HepG2 (cell line): Measurements from ENCODE around the gene SLC48A1. TPM values are rescaled to one million over a fixed set of nuclear protein-coding genes. Genes with fewer than 3 reads are reported as not detected.

Experiments
- ATAC-seq: fragments of 200-7000 bp; cut with Tn5 transposase; 3 replicates; pipeline ENCODE4 v1.9.1; 2020; ENCODE audit warnings: mild to moderate bottlenecking, moderate library complexity
- BruUV-seq: library from RNA; stranded (reverse); fragments of 400-500 nt; replicated peaks from 2 replicates; lab custom pipeline; 2021; lab: Mats Ljungman, UMichigan
- CTCF ChIA-PET: fragments of 300-600 bp; formaldehyde crosslinking; extraction: SDS; loops from one replicate; lab custom pipeline; 2021; ENCODE audit warnings: low total read pairs, inconsistent platforms, low intra/inter-chr PET ratio; lab: Yijun Ruan, JAX
- POLR2A ChIA-PET: fragments of 350-600 bp; sonication (Branson Sonifier 250); formaldehyde crosslinking; loops from one replicate; lab custom pipeline; 2020; ENCODE audit warnings: antibody characterized with exemption, inconsistent platforms; lab: Yijun Ruan, JAX
- DNase-seq: peaks from one replicate; pipeline ENCODE4 v3.0.0-alpha.2; 2015; ENCODE audit warnings: low spot score
- FAIRE-seq: peaks from 3 replicates; lab custom pipeline; 2011; peaks lifted over from hg19 to GRCh38; lab: Jason Lieb, UNC
- H2AFZ ChIP-seq: one replicate; pipeline ENCODE4 v1.6.1; 2011; ENCODE audit warnings: low read length, inconsistent platforms
- H3K27ac ChIP-seq: fragments of 300-600 bp; 3 replicates; pipeline ENCODE4 v1.8.0; 2011; ENCODE audit warnings: mixed run types, mild to moderate bottlenecking, mixed read lengths, low read length, inconsistent platforms; ENCODE audit not compliant: insufficient read depth; ENCODE audit errors: extremely low read length
- H3K27me3 ChIP-seq, 2 experiments: fragments of 200-600 bp in 1 of 2; 2 replicates in 1 of 2; 3 replicates in 1 of 2; pipeline versions ENCODE4 v1.6.0 to v1.8.0; 2011; ENCODE audit warnings: low read length in 2 of 2, mild to moderate bottlenecking in 2 of 2, moderate library complexity in 2 of 2, inconsistent platforms in 1 of 2; ENCODE audit not compliant: insufficient read depth in 2 of 2, control insufficient read depth in 1 of 2
- H3K36me3 ChIP-seq, 2 experiments: fragments of 200-600 bp in 1 of 2; replicated peaks in 1 of 2; 2 replicates in 1 of 2; 3 replicates in 1 of 2; pipeline versions ENCODE4 v1.5.1 to v1.8.0; 2011; ENCODE audit warnings: low read length in 2 of 2, inconsistent platforms in 1 of 2; ENCODE audit not compliant: insufficient read depth in 2 of 2, control insufficient read depth in 1 of 2
- H3K4me1 ChIP-seq: 2 replicates; pipeline ENCODE4 v1.5.1; 2012; ENCODE audit warnings: low read length, inconsistent platforms; ENCODE audit not compliant: insufficient read depth
- H3K4me2 ChIP-seq: 2 replicates; pipeline ENCODE4 v1.6.0; 2011; ENCODE audit warnings: low read depth, low read length, inconsistent platforms
- H3K4me3 ChIP-seq, 3 experiments: fragments of 200-600 bp in 1 of 3; sonication (generic), shearing (Covaris generic) in 1 of 3; replicated peaks in 1 of 3; 2 replicates each; pipeline ENCODE4 v1.5.1; 2011 to 2016; ENCODE audit warnings: low read length in 3 of 3, inconsistent platforms in 2 of 3, low read depth in 2 of 3, mild to moderate bottlenecking in 2 of 3, control low read depth in 1 of 3, mixed read lengths in 1 of 3; ENCODE audit not compliant: insufficient read depth in 1 of 3
- H3K79me2 ChIP-seq: one replicate; pipeline ENCODE4 v1.6.1; 2011; ENCODE audit warnings: low read length, inconsistent platforms; ENCODE audit not compliant: insufficient read depth
- H3K9ac ChIP-seq: 2 replicates; pipeline ENCODE4 v1.6.0; 2011; ENCODE audit warnings: mild to moderate bottlenecking, low read depth, low read length, inconsistent platforms; ENCODE audit not compliant: insufficient read depth
- H3K9me3 ChIP-seq: 2 replicates; pipeline ENCODE4 v1.5.1; 2012; ENCODE audit warnings: mild to moderate bottlenecking, low read length
- H4K20me1 ChIP-seq: 2 replicates; pipeline ENCODE4 v1.6.0; 2011; ENCODE audit warnings: inconsistent platforms, mild to moderate bottlenecking, low read length, moderate library complexity; ENCODE audit not compliant: insufficient read depth
- ZBTB1 ChIP-seq: sonication (generic); formaldehyde crosslinking; IDR thresholded peaks from 2 replicates; pipeline ENCODE4 v1.4.0; 2020; ENCODE audit warnings: missing genetic modification reagents, borderline replicate concordance
- ZNF17 ChIP-seq: sonication (generic); formaldehyde crosslinking; IDR thresholded peaks from 2 replicates; pipeline ENCODE4 v1.5.0; 2020; ENCODE audit warnings: mild to moderate bottlenecking, missing genetic modification reagents
- ZNF20 ChIP-seq: sonication (generic); formaldehyde crosslinking; IDR thresholded peaks from 2 replicates; pipeline ENCODE4 v1.4.0; 2020; ENCODE audit warnings: mild to moderate bottlenecking, moderate library complexity, missing genetic modification reagents
- ZNF331 ChIP-seq: sonication (generic); formaldehyde crosslinking; IDR thresholded peaks from 2 replicates; pipeline ENCODE4 v1.4.0; 2020; ENCODE audit warnings: missing genetic modification reagents
- ZNF703 ChIP-seq: sonication (generic); formaldehyde crosslinking; IDR thresholded peaks from 2 replicates; pipeline ENCODE4 v1.5.1; 2020; ENCODE audit warnings: missing genetic modification reagents, mild to moderate bottlenecking, moderate library complexity, borderline replicate concordance
- ZNF768 ChIP-seq: sonication (generic); formaldehyde crosslinking; IDR thresholded peaks from 2 replicates; pipeline ENCODE4 v1.4.0; 2020; ENCODE audit warnings: missing genetic modification reagents
- ZNF879 ChIP-seq: sonication (generic); formaldehyde crosslinking; IDR thresholded peaks from 2 replicates; pipeline ENCODE4 v1.8.1; 2023; ENCODE audit warnings: missing genetic modification reagents
- ZSCAN29 ChIP-seq: sonication (generic); formaldehyde crosslinking; conservative IDR thresholded peaks from 2 replicates; pipeline ENCODE4 v1.4.0; 2020; ENCODE audit warnings: mild to moderate bottlenecking, missing genetic modification reagents
- WGBS: methylation state at CpG from one replicate; pipeline ENCODE4 v1.1.6; 2017; ENCODE audit warnings: low lambda C conversion rate; 5-methylcytosine and 5-hydroxymethylcytosine counted together
- in situ Hi-C: cut with HindIII; loops from 2 replicates; pipeline ENCODE4 v1.10.0; 2017; ENCODE audit warnings: low pct_unique_long_range_greater_than_20kb; ENCODE audit not compliant: extremely low pct_ligation_motif_present
- intact Hi-C: fragments of 100-400 bp; cut with micrococcal nuclease; formaldehyde crosslinking; loops from one replicate; pipeline ENCODE4 v1.10.0; 2022; ENCODE audit not compliant: unreplicated experiment
- polyA plus RNA-seq, 8 experiments: library from polyadenylated mRNA; depleted of rRNA in 3 of 8; stranded (reverse) in 7 of 8; unstranded in 1 of 8; fragments of >200 nt; fragmentation: Illumina TruSeq in 4 of 8; extraction: Trizol in 4 of 8; gene quantifications; 2 replicates each; pipeline versions ENCODE4 v1.2.1 to v1.2.3, GENCODE V29; 2011 to 2016; ENCODE audit warnings: low read depth in 4 of 8, missing spikeins in 1 of 8, mixed read lengths in 1 of 8; ENCODE audit not compliant: insufficient read depth in 1 of 8
- total RNA-seq, 5 experiments: library from RNA; depleted of rRNA; stranded (reverse); fragments of >200 nt; fragmentation: Illumina TruSeq; extraction: Trizol; gene quantifications; 2 replicates each; pipeline ENCODE4 v1.2.3, GENCODE V29; 2016; ENCODE audit warnings: low read depth in 1 of 5
- TF ChIP-seq, protein P1 (sequence below): sonication (generic); formaldehyde crosslinking; IDR thresholded peaks from 2 replicates; pipeline ENCODE4 v1.8.0; 2022; ENCODE audit warnings: missing genetic modification reagents, mild to moderate bottlenecking, moderate library complexity, borderline replicate concordance

Gene SLC48A1
- total and polyA plus RNA-seq, 2 of the 13 experiments (the other 11 are each of a cell fraction or from before 2014, with no cell fraction given), result 2.2 to 3.7 TPM

DNA sequence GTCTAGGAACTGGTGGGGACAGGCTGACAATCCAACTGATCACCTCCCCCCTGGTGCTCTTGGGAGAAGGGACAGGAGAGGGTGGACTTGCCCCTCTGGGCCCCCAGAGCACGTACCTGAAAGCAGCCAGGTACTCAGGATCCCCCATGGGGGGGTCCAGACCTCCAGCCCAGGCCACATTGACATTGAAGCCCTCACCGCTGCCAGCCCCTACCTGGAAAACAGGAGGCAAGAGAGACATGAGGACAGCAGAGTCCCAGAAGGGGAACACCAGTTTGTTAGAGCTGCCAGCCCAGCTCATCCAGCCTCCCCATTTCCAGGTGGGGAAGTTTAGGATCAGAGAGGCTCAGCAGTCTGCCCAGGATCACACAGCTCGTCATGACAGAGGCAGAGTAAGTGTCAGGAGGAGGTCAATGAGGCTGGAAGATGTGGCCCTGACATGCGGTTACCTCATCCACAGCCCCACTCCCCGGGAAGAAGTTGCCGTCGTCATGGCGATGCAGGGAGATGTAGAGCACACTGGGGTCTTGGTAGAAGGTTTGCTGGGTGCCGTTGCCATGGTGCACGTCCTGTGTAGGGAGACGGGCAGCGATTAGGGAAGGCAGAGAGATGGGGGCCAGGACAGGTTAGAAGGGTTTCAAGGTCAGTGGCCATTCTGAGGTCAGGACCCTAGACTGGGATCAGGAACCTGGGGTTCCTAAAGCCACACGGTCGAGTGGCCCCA is 14.7 kb downstream of the SLC48A1 start:
- no peak overlapping the region for H3K4me3 ChIP-seq
- H3K79me2 ChIP-seq, result no peaks in the 10 kb centered on the region
- no peaks in the 10 kb centered on the region for H4K20me1 ChIP-seq
- H3K36me3 ChIP-seq, result peaks cover 12 to 13% of the 10 kb centered on the region in 2 experiments; a peak in 3 of 5 replicates
- intact Hi-C loops (no loop called here), in situ Hi-C loops (loop anchor here (5.0 kb wide), 1 partner anchor 50 kb away; no protein-coding TSS in a partner anchor)
- WGBS, result 83% methylated on average over 13 of the region's 14 CpGs
- H3K4me2 ChIP-seq, result no peak overlapping the region
- H3K9me3 ChIP-seq, result no peaks in the 10 kb centered on the region
- ATAC-seq, result no peak
- no peak for DNase-seq
- POLR2A ChIA-PET, result no interaction called here
- no peaks in the 10 kb centered on the region for H3K27me3 ChIP-seq
- H3K27ac ChIP-seq, result no peak overlapping the region
- no peak for FAIRE-seq
- CTCF ChIA-PET, result no interaction called here
- H3K4me1 ChIP-seq, result no peaks in the 10 kb centered on the region
- no peak for TF ChIP-seq ZNF17
- TF ChIP-seq ZSCAN29 (CRISPR knock-in tag), result no peak
- TF ChIP-seq ZBTB1 (CRISPR knock-in tag), result no peak
- peak; percentile 91 for TF ChIP-seq ZNF768
- no peak for TF ChIP-seq ZNF20
- no peak for TF ChIP-seq ZNF703
- no peak for TF ChIP-seq ZNF331
- TF ChIP-seq, protein P1, sequence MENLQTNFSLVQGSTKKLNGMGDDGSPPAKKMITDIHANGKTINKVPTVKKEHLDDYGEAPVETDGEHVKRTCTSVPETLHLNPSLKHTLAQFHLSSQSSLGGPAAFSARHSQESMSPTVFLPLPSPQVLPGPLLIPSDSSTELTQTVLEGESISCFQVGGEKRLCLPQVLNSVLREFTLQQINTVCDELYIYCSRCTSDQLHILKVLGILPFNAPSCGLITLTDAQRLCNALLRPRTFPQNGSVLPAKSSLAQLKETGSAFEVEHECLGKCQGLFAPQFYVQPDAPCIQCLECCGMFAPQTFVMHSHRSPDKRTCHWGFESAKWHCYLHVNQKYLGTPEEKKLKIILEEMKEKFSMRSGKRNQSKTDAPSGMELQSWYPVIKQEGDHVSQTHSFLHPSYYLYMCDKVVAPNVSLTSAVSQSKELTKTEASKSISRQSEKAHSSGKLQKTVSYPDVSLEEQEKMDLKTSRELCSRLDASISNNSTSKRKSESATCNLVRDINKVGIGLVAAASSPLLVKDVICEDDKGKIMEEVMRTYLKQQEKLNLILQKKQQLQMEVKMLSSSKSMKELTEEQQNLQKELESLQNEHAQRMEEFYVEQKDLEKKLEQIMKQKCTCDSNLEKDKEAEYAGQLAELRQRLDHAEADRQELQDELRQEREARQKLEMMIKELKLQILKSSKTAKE, result no peak
- TF ChIP-seq ZNF879 (CRISPR knock-in tag), result no peak
- no peak overlapping the region for H2AFZ ChIP-seq
- no peak overlapping the region for H3K9ac ChIP-seq
- no TSS peak for BruUV-seq
